Astrocyte (in vitro differentiated cells and primary cell): ENCODE data around the gene SMIM24. TPM values are rescaled to one million over a fixed set of nuclear protein-coding genes. Genes with fewer than 3 reads are reported as not detected.
A peak's percentile ranks its signal among the peaks of the same experiment; 100 is the strongest.

Experiments
- DNase-seq: peaks from one replicate; pipeline ENCODE4 v3.0.0-alpha.2; 2010; ENCODE audit warnings: low read depth
- FAIRE-seq: peaks from 2 replicates; lab custom pipeline; 2011; peaks lifted over from hg19 to GRCh38; lab: Jason Lieb, UNC
- H2AFZ ChIP-seq: 2 replicates; pipeline ENCODE4 v1.6.0; 2012; ENCODE audit warnings: low read depth, low read length, inconsistent platforms
- H3K27ac ChIP-seq: 2 replicates; pipeline ENCODE4 v1.5.1; 2011; ENCODE audit warnings: low read depth, low read length, inconsistent platforms
- H3K27me3 ChIP-seq: 2 replicates; pipeline ENCODE4 v1.6.0; 2011; ENCODE audit warnings: low read length, inconsistent platforms; ENCODE audit not compliant: insufficient read depth
- H3K36me3 ChIP-seq: 2 replicates; pipeline ENCODE4 v1.5.1; 2011; ENCODE audit warnings: low read length, inconsistent platforms; ENCODE audit not compliant: insufficient read depth
- H3K4me1 ChIP-seq: 2 replicates; pipeline ENCODE4 v1.5.1; 2011; ENCODE audit warnings: low read length, inconsistent platforms; ENCODE audit not compliant: insufficient read depth
- H3K4me2 ChIP-seq: 2 replicates; pipeline ENCODE4 v1.6.0; 2012; ENCODE audit warnings: low read length, inconsistent platforms
- H3K4me3 ChIP-seq: 2 replicates; pipeline ENCODE4 v1.5.1; 2011; ENCODE audit warnings: low read depth, mild to moderate bottlenecking, low read length, inconsistent platforms; ENCODE audit not compliant: insufficient read depth
- H3K79me2 ChIP-seq: 2 replicates; pipeline ENCODE4 v1.6.0; 2012; ENCODE audit warnings: mild to moderate bottlenecking, low read length, inconsistent platforms; ENCODE audit not compliant: insufficient read depth
- H3K9ac ChIP-seq: 2 replicates; pipeline ENCODE4 v1.6.0; 2012; ENCODE audit warnings: mild to moderate bottlenecking, low read length, inconsistent platforms
- H3K9me3 ChIP-seq: 2 replicates; pipeline ENCODE4 v1.5.1; 2012; ENCODE audit warnings: low read depth, mild to moderate bottlenecking, low read length, inconsistent platforms; ENCODE audit not compliant: insufficient read depth
- H4K20me1 ChIP-seq: 2 replicates; pipeline ENCODE4 v1.6.0; 2012; ENCODE audit warnings: low read length, inconsistent platforms; ENCODE audit not compliant: insufficient read depth
- H3K27ac Mint-ChIP-seq: one replicate; pipeline ENCODE4 v1.8.0; 2021; ENCODE audit warnings: mild to moderate bottlenecking, mixed read lengths; ENCODE audit not compliant: unreplicated experiment
- H3K27me3 Mint-ChIP-seq: one replicate; pipeline ENCODE4 v1.8.0; 2021; ENCODE audit warnings: low read depth, mixed read lengths; ENCODE audit not compliant: unreplicated experiment
- H3K36me3 Mint-ChIP-seq: one replicate; pipeline ENCODE4 v1.8.0; 2021; ENCODE audit warnings: low read depth, mixed read lengths; ENCODE audit not compliant: unreplicated experiment
- H3K4me1 Mint-ChIP-seq: one replicate; pipeline ENCODE4 v1.8.0; 2021; ENCODE audit warnings: low read depth, mixed read lengths; ENCODE audit not compliant: unreplicated experiment
- H3K4me3 Mint-ChIP-seq: one replicate; pipeline ENCODE4 v1.8.0; 2021; ENCODE audit warnings: mild to moderate bottlenecking, moderate library complexity, mixed read lengths; ENCODE audit not compliant: unreplicated experiment
- H3K9me3 Mint-ChIP-seq: one replicate; pipeline ENCODE4 v1.8.0; 2021; ENCODE audit warnings: mild to moderate bottlenecking, mixed read lengths; ENCODE audit not compliant: unreplicated experiment
- EZH2 ChIP-seq: IDR thresholded peaks from 2 replicates; pipeline ENCODE4 v1.6.1; 2012; ENCODE audit warnings: mild to moderate bottlenecking, low read length, inconsistent platforms; ENCODE audit not compliant: insufficient read depth
- total RNA-seq: library from RNA; stranded (reverse); gene quantifications from 2 replicates; pipeline ENCODE4 v1.2.1, GENCODE V29; 2021
- TF ChIP-seq, protein P1 (sequence below): IDR thresholded peaks from 2 replicates; pipeline ENCODE4 v1.5.1; 2011; ENCODE audit warnings: low read depth, mild to moderate bottlenecking, inconsistent platforms, low read length, moderate library complexity; ENCODE audit not compliant: insufficient read depth

SMIM24 gene
- total RNA-seq, 1 donor from 2014 or later, result not detected

DNA sequence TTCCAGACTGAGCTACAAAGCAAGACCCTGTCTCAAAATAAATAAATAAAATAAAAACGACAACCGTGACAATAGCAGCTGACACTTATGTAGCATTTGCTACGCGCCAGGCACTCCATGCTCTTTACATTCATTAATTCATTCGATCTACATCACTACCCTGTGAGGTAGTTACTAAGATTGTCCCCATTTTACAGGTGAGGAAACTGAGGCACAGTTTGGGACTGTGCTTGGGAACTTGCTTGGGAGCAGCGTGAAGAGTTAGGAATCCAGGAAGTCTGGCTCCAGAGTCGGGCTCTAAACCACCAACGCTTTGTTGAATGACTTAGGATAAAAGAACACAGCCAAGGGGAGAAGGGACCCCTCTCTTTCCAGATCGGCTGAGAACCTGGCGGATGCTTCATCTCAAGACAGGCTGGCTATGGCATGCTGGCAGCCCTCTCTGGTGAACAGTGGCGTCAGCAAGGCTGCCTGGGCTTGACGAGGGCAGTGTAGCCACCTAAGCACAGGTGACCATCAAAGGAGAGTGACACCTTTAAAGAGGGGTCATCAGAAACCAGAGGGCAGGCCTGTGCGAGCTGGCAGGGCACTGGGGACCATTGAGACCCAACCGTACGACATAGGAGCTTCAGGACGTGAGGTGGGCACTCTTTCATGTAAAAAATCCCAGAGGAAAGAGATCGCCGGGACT, 19.6 kb upstream of the SMIM24 start:
- peak overlapping the region; percentile 98 for H3K9ac ChIP-seq
- DNase-seq (no peak), FAIRE-seq (no peak)
- no peaks in the 10 kb centered on the region for H3K27me3 ChIP-seq
- no peak for TF ChIP-seq EZH2
- TF ChIP-seq, protein P1, sequence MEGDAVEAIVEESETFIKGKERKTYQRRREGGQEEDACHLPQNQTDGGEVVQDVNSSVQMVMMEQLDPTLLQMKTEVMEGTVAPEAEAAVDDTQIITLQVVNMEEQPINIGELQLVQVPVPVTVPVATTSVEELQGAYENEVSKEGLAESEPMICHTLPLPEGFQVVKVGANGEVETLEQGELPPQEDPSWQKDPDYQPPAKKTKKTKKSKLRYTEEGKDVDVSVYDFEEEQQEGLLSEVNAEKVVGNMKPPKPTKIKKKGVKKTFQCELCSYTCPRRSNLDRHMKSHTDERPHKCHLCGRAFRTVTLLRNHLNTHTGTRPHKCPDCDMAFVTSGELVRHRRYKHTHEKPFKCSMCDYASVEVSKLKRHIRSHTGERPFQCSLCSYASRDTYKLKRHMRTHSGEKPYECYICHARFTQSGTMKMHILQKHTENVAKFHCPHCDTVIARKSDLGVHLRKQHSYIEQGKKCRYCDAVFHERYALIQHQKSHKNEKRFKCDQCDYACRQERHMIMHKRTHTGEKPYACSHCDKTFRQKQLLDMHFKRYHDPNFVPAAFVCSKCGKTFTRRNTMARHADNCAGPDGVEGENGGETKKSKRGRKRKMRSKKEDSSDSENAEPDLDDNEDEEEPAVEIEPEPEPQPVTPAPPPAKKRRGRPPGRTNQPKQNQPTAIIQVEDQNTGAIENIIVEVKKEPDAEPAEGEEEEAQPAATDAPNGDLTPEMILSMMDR, result no peak
- H3K4me1 ChIP-seq, result peaks cover 5% of the 10 kb centered on the region
- Mint-ChIP-seq H3K27ac (peak overlapping the region; percentile 87), H3K36me3 (peaks cover 4% of the 10 kb centered on the region), H3K4me1 (peaks cover 12% of the 10 kb centered on the region), H3K9me3 (peaks cover 2% of the 10 kb centered on the region), H3K4me3 (peak overlapping the region; percentile 94), H3K27me3 (no peaks in the 10 kb centered on the region)
- peak overlapping the region; percentile 94 for H3K4me3 ChIP-seq
- peak overlapping the region; percentile 100 for H2AFZ ChIP-seq
- H3K9me3 ChIP-seq, result no peaks in the 10 kb centered on the region
- H3K4me2 ChIP-seq, result peak overlapping the region; percentile 97
- H4K20me1 ChIP-seq, result peaks cover 3% of the 10 kb centered on the region
- H3K36me3 ChIP-seq, result no peaks in the 10 kb centered on the region
- peak overlapping the region; percentile 98 for H3K27ac ChIP-seq
- H3K79me2 ChIP-seq, result peaks cover 38% of the 10 kb centered on the region

DNA sequence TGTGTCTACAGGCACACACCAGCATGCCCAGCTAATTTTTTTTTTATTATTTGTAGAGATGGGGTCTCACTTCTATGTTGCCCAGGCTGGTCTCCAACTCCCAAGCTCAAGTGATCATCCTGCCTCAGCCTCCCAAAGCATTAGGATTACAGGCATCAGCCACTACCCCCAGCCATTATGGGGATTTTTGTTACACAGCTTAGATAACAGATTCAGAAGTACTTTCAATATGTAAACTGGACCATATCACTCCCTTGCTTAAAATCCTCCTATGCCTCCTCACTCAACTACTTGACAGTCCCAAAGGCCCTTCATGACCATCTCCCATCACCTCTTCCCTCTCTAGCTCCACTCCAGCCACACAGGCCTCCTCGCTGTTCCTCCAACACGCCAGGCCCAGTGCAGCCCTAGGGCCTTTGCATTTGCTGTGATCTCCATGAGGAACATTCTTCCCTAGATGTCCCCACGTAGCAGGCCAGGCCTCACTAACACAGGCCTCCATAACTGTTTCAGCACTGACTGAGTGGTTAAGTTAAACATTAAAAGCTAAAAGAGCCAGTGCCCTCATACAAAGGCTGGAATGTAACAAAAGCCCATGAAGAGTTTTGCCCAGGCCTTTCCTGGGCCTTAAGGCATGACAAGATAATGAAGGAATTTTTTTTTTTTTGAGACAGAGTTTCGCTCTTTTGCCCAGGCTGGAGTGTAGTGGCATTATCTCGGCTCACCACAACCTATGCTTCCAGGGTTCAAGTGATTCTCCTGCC, 17.6 kb upstream of the SMIM24 start:
- Mint-ChIP-seq H3K27me3 (no peaks in the 10 kb centered on the region), H3K36me3 (peaks cover 8% of the 10 kb centered on the region), H3K27ac (peak overlapping the region; percentile 51), H3K4me3 (peak overlapping the region; percentile 55), H3K4me1 (peaks cover 12% of the 10 kb centered on the region), H3K9me3 (peaks cover 2% of the 10 kb centered on the region)
- H3K79me2 ChIP-seq, result peaks cover 38% of the 10 kb centered on the region
- no peaks in the 10 kb centered on the region for H3K27me3 ChIP-seq
- H4K20me1 ChIP-seq, result peaks cover 3% of the 10 kb centered on the region
- peaks cover 6% of the 10 kb centered on the region for H3K36me3 ChIP-seq
- H3K9me3 ChIP-seq, result no peaks in the 10 kb centered on the region
- TF ChIP-seq, protein P1, result no peak
- no peak for FAIRE-seq
- H3K9ac ChIP-seq, result no peak overlapping the region
- no peak overlapping the region for H3K4me2 ChIP-seq
- DNase-seq, result no peak
- H3K4me1 ChIP-seq, result peaks cover 5% of the 10 kb centered on the region
- no peak overlapping the region for H3K27ac ChIP-seq
- no peak overlapping the region for H2AFZ ChIP-seq
- H3K4me3 ChIP-seq, result no peak overlapping the region
